HG03432 (cell line): Measurements from ENCODE around the gene PDE4D.

Experiments
- ATAC-seq: cut with Tn5 transposase; IDR thresholded peaks from one replicate; pipeline ENCODE4 v1.9.1; 2021; ENCODE audit warnings: mild to moderate bottlenecking, moderate library complexity; ENCODE audit not compliant: unreplicated experiment

PDE4D gene

GRCh38 chr5:59274106-59274636, 619.4 kb downstream of the PDE4D start:
- ATAC-seq: no peak

DNA sequence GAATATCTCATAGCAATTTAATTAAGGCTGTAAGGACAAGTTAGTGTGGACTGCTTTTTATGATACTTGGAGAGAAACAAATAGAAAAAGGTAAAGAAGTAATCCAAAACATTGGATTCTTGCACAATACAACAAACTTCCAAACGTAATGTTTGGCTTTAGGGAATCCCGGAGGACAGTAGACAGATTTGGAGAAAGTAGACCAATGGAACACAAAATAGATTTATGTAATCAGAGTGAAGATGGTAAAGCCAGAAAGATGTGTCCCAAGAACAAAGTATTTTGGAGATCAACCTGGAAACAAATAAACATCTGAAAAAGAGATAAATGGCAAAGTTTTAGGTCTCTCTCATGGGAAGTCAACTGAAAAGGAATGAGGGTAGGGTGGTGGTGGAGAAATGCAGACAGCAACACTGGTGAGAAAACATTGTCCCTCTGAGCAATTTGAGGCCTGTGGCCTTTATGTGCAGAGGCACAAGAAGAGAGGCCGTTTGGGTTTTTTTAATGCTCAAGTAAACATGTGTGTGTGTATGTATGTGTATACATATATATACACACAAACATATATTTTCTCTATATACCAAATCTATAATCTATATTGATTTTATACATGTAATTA, 620.6 kb downstream of the PDE4D start:
- ATAC-seq: no peak

DNA sequence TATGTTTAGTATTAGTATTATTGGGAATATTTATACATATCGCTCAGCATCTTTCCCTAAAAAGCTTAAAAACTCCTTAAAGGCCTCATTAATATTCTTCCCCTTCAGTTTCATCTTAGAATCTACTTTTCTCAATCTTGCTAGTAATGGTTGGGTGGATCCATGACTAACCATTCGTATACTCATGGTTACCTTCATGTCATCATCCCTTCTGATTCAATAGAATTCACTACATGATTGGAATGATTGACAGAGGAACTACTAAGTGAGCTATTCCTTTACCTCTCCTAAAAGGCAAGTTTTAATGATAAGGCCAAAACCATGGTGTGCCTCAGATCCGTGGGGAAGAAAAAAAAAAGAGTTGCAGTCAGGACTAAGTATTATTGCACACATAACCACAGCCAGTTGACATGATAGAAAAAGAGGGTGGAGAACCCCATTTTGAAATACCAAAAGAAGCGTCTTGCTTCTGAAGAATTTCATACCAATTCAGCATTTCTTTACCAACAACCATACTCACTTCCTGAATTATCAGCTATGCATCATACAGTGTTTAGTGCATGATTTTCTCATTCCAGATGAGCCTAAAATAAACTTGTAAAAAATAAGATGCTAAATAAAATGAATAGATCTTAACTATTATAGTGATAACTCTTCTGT, 624.6 kb downstream of the PDE4D start:
- no peak for ATAC-seq

DNA sequence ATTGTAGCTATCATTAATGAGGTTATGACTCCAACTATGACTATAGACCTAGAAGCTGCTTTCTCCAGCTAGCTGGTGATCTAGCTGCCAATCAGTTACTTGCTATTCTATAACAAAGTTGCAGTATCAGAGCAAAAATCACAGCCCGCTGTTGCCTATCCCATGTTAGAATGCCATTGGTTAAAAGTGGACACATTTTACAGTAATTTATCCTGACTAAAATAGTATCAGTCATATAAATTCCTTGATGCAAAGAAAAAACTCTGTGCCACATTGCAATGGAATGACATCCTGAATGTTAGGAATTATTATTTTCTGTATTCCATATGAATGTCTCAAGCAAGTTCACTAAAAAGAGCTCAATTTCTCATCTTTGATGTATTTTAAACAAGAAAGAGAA, 626.5 kb downstream of the PDE4D start:
- ATAC-seq: no peak

- no peak for ATAC-seq
These were observed 627.1 kb downstream of the PDE4D start for GRCh38 chr5:59266410-59266809.

GRCh38 chr5:59264639-59265245, 628.8 kb downstream of the PDE4D start:
- ATAC-seq: no peak

GRCh38 chr5:59264013-59264412, 629.5 kb downstream of the PDE4D start:
- ATAC-seq: no peak

DNA sequence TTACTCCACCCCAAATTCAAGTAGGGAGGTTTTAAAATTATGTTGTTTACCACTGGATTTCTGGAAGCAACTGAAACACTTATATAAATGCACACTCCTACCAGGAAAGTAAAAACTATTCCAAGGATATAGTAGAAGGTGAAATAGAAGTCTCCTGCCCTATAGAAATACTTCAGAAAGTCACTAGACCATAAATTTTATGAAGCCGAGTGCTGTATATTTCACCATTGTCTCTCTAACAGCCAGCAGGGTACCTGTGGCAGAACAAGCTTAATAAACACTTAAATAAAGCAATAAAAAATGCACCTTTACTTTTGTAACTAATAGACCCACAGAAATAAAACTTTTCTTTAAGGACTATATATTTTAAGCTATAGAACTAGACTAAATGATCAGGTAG, 631.6 kb downstream of the PDE4D start:
- no peak for ATAC-seq

GRCh38 chr5:59260973-59261372, 632.6 kb downstream of the PDE4D start:
- ATAC-seq: no peak

- no peak for ATAC-seq
These were observed 633.3 kb downstream of the PDE4D start for GRCh38 chr5:59260200-59260599.

DNA sequence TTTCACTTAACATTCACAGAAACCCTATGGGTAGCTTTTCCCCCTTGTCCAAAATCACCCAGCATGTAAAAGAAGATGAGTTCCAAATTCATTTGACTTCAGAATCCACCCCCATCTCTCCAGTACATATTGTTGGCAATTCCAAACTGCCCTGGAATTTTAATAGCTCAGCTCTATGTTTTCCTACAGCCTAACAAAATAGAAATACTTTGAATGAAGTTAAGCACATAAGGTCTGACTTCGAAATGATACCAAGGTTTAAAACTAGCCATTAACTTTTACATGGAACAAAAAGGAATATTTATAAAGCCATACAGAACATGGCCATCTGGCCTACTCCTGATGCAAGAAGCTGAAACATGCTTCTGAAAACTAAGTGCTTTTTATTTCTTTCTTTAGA, 634.3 kb downstream of the PDE4D start:
- no peak for ATAC-seq

GRCh38 chr5:59257488-59258400, 635.8 kb downstream of the PDE4D start:
- no peak for ATAC-seq

- ATAC-seq: no peak
These were observed 637.2 kb downstream of the PDE4D start for GRCh38 chr5:59256331-59256730.

- no peak for ATAC-seq
These were observed 639.4 kb downstream of the PDE4D start for GRCh38 chr5:59254055-59254687.

GRCh38 chr5:59253625-59254024, 639.9 kb downstream of the PDE4D start:
- ATAC-seq: no peak

- no peak for ATAC-seq
These were observed 641.9 kb downstream of the PDE4D start for GRCh38 chr5:59251627-59252026.

GRCh38 chr5:59249726-59250125, 643.8 kb downstream of the PDE4D start:
- ATAC-seq: no peak

GRCh38 chr5:59249160-59249559, 644.4 kb downstream of the PDE4D start:
- ATAC-seq: no peak

DNA sequence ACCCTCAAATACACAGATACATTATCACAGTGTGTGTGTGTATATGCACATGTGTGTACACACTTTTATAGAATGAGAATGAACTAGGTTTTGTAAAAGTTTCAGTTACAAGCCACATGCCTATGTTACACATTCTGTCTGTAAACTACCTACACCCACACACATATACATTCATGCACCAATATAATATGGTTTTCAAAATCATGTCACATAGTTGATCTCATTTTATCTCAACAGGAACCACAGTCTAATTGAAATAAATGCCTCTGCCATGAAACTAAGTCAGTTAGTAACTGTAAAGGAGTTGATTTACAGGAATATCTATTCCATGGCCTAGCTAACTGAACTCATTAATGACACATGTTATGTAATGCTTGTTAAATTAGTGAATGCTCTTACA, 646.6 kb downstream of the PDE4D start:
- ATAC-seq: no peak

GRCh38 chr5:59246145-59246869, 647.2 kb downstream of the PDE4D start:
- ATAC-seq: no peak
